GM18507 (cell line): ENCODE measurements around the gene ANLN.
"Not testable (repeated sequence)": the region's sequence is repeated elsewhere in the genome, so short reads cannot be mapped to it uniquely, and the experiment has no call there.

ENCODE experiments used
- DNase-seq: peaks from one replicate; pipeline ENCODE4 v3.0.0; 2011; ENCODE audit warnings: low read depth; ENCODE audit not compliant: insufficient read length; ENCODE audit errors: extremely low spot score
- FAIRE-seq: peaks from 2 replicates; lab custom pipeline; 2011; peaks lifted over from hg19 to GRCh38; lab: Jason Lieb, UNC

ANLN gene

GRCh38 chr7:36490419-36490830, 100.8 kb downstream of the ANLN start:
- FAIRE-seq (no peak), DNase-seq (no peak)

- FAIRE-seq (no peak), DNase-seq (no peak)
These were observed 101.7 kb downstream of the ANLN start for GRCh38 chr7:36491317-36491716.

GRCh38 chr7:36496576-36496975, 106.9 kb downstream of the ANLN start:
- no peak for FAIRE-seq
- no peak for DNase-seq

GRCh38 chr7:36497176-36497575, 107.5 kb downstream of the ANLN start:
- DNase-seq, FAIRE-seq: not testable (repeated sequence)

- DNase-seq, result no peak
- no peak for FAIRE-seq
These were observed 108.1 kb downstream of the ANLN start for GRCh38 chr7:36497775-36498174.
